Naive thymus-derived CD4-positive, alpha-beta T cell (primary cell): ENCODE data around the gene LPO. TPM values are rescaled to one million over a fixed set of nuclear protein-coding genes. Genes with fewer than 3 reads are reported as not detected.

ENCODE experiments used
- ATAC-seq: fragments of 150-1000 bp; cut with Tn5 transposase; 2 replicates; pipeline ENCODE4 v1.10.0; 2021; ENCODE audit warnings: mild to moderate bottlenecking, moderate library complexity
- CTCF ChIA-PET: fragments of 350-600 bp; sonication (Branson Sonifier 250); formaldehyde crosslinking; loops from one replicate; lab custom pipeline; 2021; ENCODE audit warnings: antibody characterized with exemption; lab: Charles Lee
- POLR2A ChIA-PET: fragments of 350-600 bp; sonication (Branson Sonifier 250); formaldehyde crosslinking; loops from one replicate; lab custom pipeline; 2021; ENCODE audit warnings: antibody characterized with exemption, inconsistent platforms; lab: Charles Lee
- DNase-seq, 9 donors: peaks; one replicate each; pipeline versions ENCODE4 v3.0.0 to v3.0.0-alpha.2; 2020 to 2022; ENCODE audit warnings: mixed read lengths in 1 of 9
- H3K27ac ChIP-seq: one replicate; pipeline ENCODE4 v1.7.0; 2013; ENCODE audit warnings: mild to moderate bottlenecking, low read depth, low read length, moderate library complexity
- H3K27me3 ChIP-seq, 2 donors: one replicate each; pipeline ENCODE4 v1.7.0; 2013; ENCODE audit warnings: low read length in 2 of 2, mild to moderate bottlenecking in 2 of 2, moderate library complexity in 2 of 2; ENCODE audit not compliant: control insufficient read depth in 2 of 2, insufficient read depth in 2 of 2
- H3K36me3 ChIP-seq, 3 experiments: 1 replicate in 2 of 3; 2 replicates in 1 of 3; pipeline ENCODE4 v1.7.0; 2013; ENCODE audit warnings: low read length in 3 of 3, mild to moderate bottlenecking in 3 of 3, moderate library complexity in 1 of 3; ENCODE audit not compliant: insufficient read depth in 3 of 3, control insufficient read depth in 2 of 3
- H3K4me1 ChIP-seq, 2 donors: one replicate each; pipeline ENCODE4 v1.7.0; 2013; ENCODE audit warnings: low read length in 2 of 2, mild to moderate bottlenecking in 2 of 2, moderate library complexity in 1 of 2; ENCODE audit not compliant: control insufficient read depth in 2 of 2, insufficient read depth in 2 of 2
- H3K4me3 ChIP-seq: 2 replicates; pipeline ENCODE4 v1.7.0; 2013; ENCODE audit warnings: mild to moderate bottlenecking, low read length
- H3K9me3 ChIP-seq, 3 experiments: 1 replicate in 2 of 3; 2 replicates in 1 of 3; pipeline ENCODE4 v1.7.0; 2013; ENCODE audit warnings: low read length in 3 of 3; ENCODE audit not compliant: control insufficient read depth in 2 of 3
- H3K27ac Mint-ChIP-seq, 9 donors: one replicate each; pipeline ENCODE4 v1.8.0; 2020 to 2022; ENCODE audit warnings: mixed read lengths in 9 of 9, mild to moderate bottlenecking in 8 of 9, moderate library complexity in 5 of 9, inconsistent platforms in 2 of 9
- H3K27me3 Mint-ChIP-seq, 5 donors: one replicate each; pipeline ENCODE4 v1.8.0; 2021 to 2022; ENCODE audit warnings: mixed read lengths in 5 of 5, mild to moderate bottlenecking in 1 of 5
- H3K36me3 Mint-ChIP-seq, 5 donors: one replicate each; pipeline ENCODE4 v1.8.0; 2020 to 2022; ENCODE audit warnings: mixed read lengths in 5 of 5, mild to moderate bottlenecking in 3 of 5, inconsistent platforms in 1 of 5
- H3K4me1 Mint-ChIP-seq, 7 donors: one replicate each; pipeline ENCODE4 v1.8.0; 2020 to 2022; ENCODE audit warnings: mixed read lengths in 7 of 7, mild to moderate bottlenecking in 3 of 7, inconsistent platforms in 1 of 7
- H3K4me3 Mint-ChIP-seq, 10 donors: one replicate each; pipeline ENCODE4 v1.8.0; 2020 to 2022; ENCODE audit warnings: mild to moderate bottlenecking in 10 of 10, mixed read lengths in 10 of 10, moderate library complexity in 6 of 10, inconsistent platforms in 2 of 10
- H3K9me3 Mint-ChIP-seq, 11 donors: one replicate each; pipeline ENCODE4 v1.8.0; 2020 to 2022; ENCODE audit warnings: mixed read lengths in 11 of 11, mild to moderate bottlenecking in 4 of 11, inconsistent platforms in 1 of 11, moderate library complexity in 1 of 11
- intact Hi-C, 2 donors: fragments of 100-400 bp; cut with micrococcal nuclease; formaldehyde crosslinking; loops; one replicate each; pipeline ENCODE4 v1.15.1; 2023
- polyA plus RNA-seq, 2 donors: library from polyadenylated mRNA; unstranded; fragments of 300-500 nt; fragmentation: Illumina TruSeq; gene quantifications; one replicate each; pipeline ENCODE4 v1.2.3, GENCODE V29; 2021
- total RNA-seq, 6 experiments: library from RNA in 5 of 6; stranded (reverse) in 5 of 6; gene quantifications; 1 replicate in 5 of 6; 2 replicates in 1 of 6; pipeline ENCODE4 v1.2.3 and lab custom pipeline; 2021 to 2026

Gene LPO
- total and polyA plus RNA-seq, 7 experiments from 2014 or later, result 0.13 to 0.15 TPM; not detected in 5

GRCh38 chr17:58277802-58278595 is 39.6 kb downstream of the LPO start:
- H3K27me3 Mint-ChIP-seq, result peaks cover 0 to 32% (median 21%) of the 10 kb centered on the region in 5 donors
- ChIA-PET CTCF (no interaction called here), POLR2A (no interaction called here)
- intact Hi-C loops, result loop anchor here (1.0 kb wide), 2 partner anchors 169 to 727 kb away; no protein-coding TSS in a partner anchor
- peaks cover 0 to 11% (median 5%) of the 10 kb centered on the region in 7 donors for H3K4me1 Mint-ChIP-seq
- Histone ChIP-seq H3K4me1 (no peaks in the 10 kb centered on the region), H3K36me3 (no peaks in the 10 kb centered on the region), H3K9me3 (no peaks in the 10 kb centered on the region), H3K27ac (no peak overlapping the region), H3K4me3 (no peak overlapping the region), H3K27me3 (no peaks in the 10 kb centered on the region)
- H3K27ac Mint-ChIP-seq, result no peak overlapping the region
- no peak overlapping the region for H3K4me3 Mint-ChIP-seq
- DNase-seq (no peak), ATAC-seq (no peak)
- H3K9me3 Mint-ChIP-seq, result no peaks in the 10 kb centered on the region
- no peaks in the 10 kb centered on the region for H3K36me3 Mint-ChIP-seq

GRCh38 chr17:58278661-58279015 is 40.3 kb downstream of the LPO start:
- no peaks in the 10 kb centered on the region for H3K9me3 Mint-ChIP-seq

GRCh38 chr17:58279016-58279711 is 40.8 kb downstream of the LPO start:
- Histone ChIP-seq H3K27ac (no peak overlapping the region), H3K36me3 (no peaks in the 10 kb centered on the region), H3K27me3 (no peaks in the 10 kb centered on the region), H3K4me1 (no peaks in the 10 kb centered on the region), H3K9me3 (no peaks in the 10 kb centered on the region), H3K4me3 (no peak overlapping the region)
- POLR2A ChIA-PET, result no interaction called here
- no peaks in the 10 kb centered on the region for H3K36me3 Mint-ChIP-seq
- DNase-seq (no peak), ATAC-seq (peak; percentile 70)
- peaks cover 0 to 32% (median 23%) of the 10 kb centered on the region in 5 donors for H3K27me3 Mint-ChIP-seq
- no peak overlapping the region for H3K27ac Mint-ChIP-seq
- intact Hi-C loops, result no loop called here
- H3K4me1 Mint-ChIP-seq, result peaks cover 0 to 11% (median 5%) of the 10 kb centered on the region in 7 donors
- no peaks in the 10 kb centered on the region for H3K9me3 Mint-ChIP-seq
- H3K4me3 Mint-ChIP-seq, result peak overlapping the region in 3 of 10 donors; percentile 5 to 56 (median 23)
- CTCF ChIA-PET, result no interaction called here

More at GRCh38 chr17:58278661-58279015, 40.3 kb downstream of the LPO start:
- Mint-ChIP-seq H3K36me3 (no peaks in the 10 kb centered on the region), H3K27me3 (peaks cover 0 to 32% (median 22%) of the 10 kb centered on the region in 5 donors), H3K4me3 (peak overlapping the region in 2 of 10 donors; percentile 5 to 35), H3K27ac (no peak overlapping the region), H3K4me1 (peaks cover 0 to 11% (median 5%) of the 10 kb centered on the region in 7 donors)
- ATAC-seq (peak; percentile 55), DNase-seq (no peak)
- POLR2A ChIA-PET, result no interaction called here
- intact Hi-C loops, result no loop called here
- Histone ChIP-seq H3K36me3 (no peaks in the 10 kb centered on the region), H3K27me3 (no peaks in the 10 kb centered on the region), H3K27ac (no peak overlapping the region), H3K9me3 (no peaks in the 10 kb centered on the region), H3K4me3 (no peak overlapping the region), H3K4me1 (no peaks in the 10 kb centered on the region)
- CTCF ChIA-PET, result no interaction called here

- Mint-ChIP-seq H3K4me1 (peaks cover 0 to 11% (median 5%) of the 10 kb centered on the region in 7 donors), H3K36me3 (no peaks in the 10 kb centered on the region), H3K27ac (no peak overlapping the region), H3K4me3 (peak overlapping the region in 3 of 10 donors; percentile 23 to 56 (median 28)), H3K9me3 (no peaks in the 10 kb centered on the region), H3K27me3 (peaks cover 0 to 38% (median 21%) of the 10 kb centered on the region in 5 donors)
- H3K9me3 ChIP-seq, result no peaks in the 10 kb centered on the region
- DNase-seq (no peak), ATAC-seq (peak; percentile 36)
- no peaks in the 10 kb centered on the region for H3K36me3 ChIP-seq
- POLR2A ChIA-PET, result no interaction called here
- H3K4me1 ChIP-seq, result no peaks in the 10 kb centered on the region
- no peak overlapping the region for H3K27ac ChIP-seq
- no peaks in the 10 kb centered on the region for H3K27me3 ChIP-seq
- CTCF ChIA-PET, result no interaction called here
- no peak overlapping the region for H3K4me3 ChIP-seq
- intact Hi-C loops, result no loop called here
Measured at GRCh38 chr17:58279736-58280479, 41.5 kb downstream of the LPO start.

GRCh38 chr17:58280480-58281217 is 42.3 kb downstream of the LPO start, which contains the start of gene MPO:
TSS of gene MPO (minus strand) at chr17:58280935. CDS start at chr17:58280758, 177 bp downstream.
- H3K27ac Mint-ChIP-seq, result no peak within 1 kb of the TSS

GRCh38 chr17:58281511-58282011 is 43.2 kb downstream of the LPO start:
- no peaks in the 10 kb centered on the region for H3K36me3 ChIP-seq
- no peak for ATAC-seq
- POLR2A ChIA-PET, result interaction anchor here (0.8 kb wide), 1 partner anchor 47 kb away, joined by 3 read pairs; the partner anchor contains the start of gene TSPOAP1
- no peaks in the 10 kb centered on the region for H3K9me3 ChIP-seq
- Mint-ChIP-seq H3K27ac (no peak overlapping the region), H3K4me3 (no peak overlapping the region), H3K36me3 (no peaks in the 10 kb centered on the region), H3K27me3 (peaks cover 0 to 38% (median 21%) of the 10 kb centered on the region in 5 donors), H3K9me3 (no peaks in the 10 kb centered on the region), H3K4me1 (peaks cover 0 to 10% (median 5%) of the 10 kb centered on the region in 7 donors)
- H3K27ac ChIP-seq, result no peak overlapping the region
- H3K27me3 ChIP-seq, result no peaks in the 10 kb centered on the region
- intact Hi-C loops, result no loop called here
- DNase-seq, result no peak
- no peak overlapping the region for H3K4me3 ChIP-seq
- CTCF ChIA-PET, result no interaction called here
- no peaks in the 10 kb centered on the region for H3K4me1 ChIP-seq

More at GRCh38 chr17:58280480-58281217, 42.3 kb downstream of the LPO start, which contains the start of gene MPO:
- ChIA-PET POLR2A (interaction anchor here (0.8 kb wide), 1 partner anchor 48 kb away, joined by 3 read pairs; the partner anchor contains the start of gene TSPOAP1), CTCF (no interaction called here)
- no peaks in the 10 kb centered on the region for H3K36me3 Mint-ChIP-seq
- intact Hi-C loops, result no loop called here
- H3K9me3 Mint-ChIP-seq, result no peaks in the 10 kb centered on the region
- peak within 1 kb of the TSS in 2 of 10 donors; percentile 23 to 28 for H3K4me3 Mint-ChIP-seq
- Histone ChIP-seq H3K9me3 (no peaks in the 10 kb centered on the region), H3K36me3 (no peaks in the 10 kb centered on the region), H3K27ac (no peak within 1 kb of the TSS), H3K27me3 (no peaks in the 10 kb centered on the region), H3K4me1 (no peaks in the 10 kb centered on the region), H3K4me3 (no peak within 1 kb of the TSS)
- no peak for ATAC-seq
- no peak for DNase-seq
- H3K27me3 Mint-ChIP-seq, result peaks cover 0 to 38% (median 21%) of the 10 kb centered on the region in 5 donors
- H3K4me1 Mint-ChIP-seq, result peaks cover 0 to 10% (median 5%) of the 10 kb centered on the region in 7 donors
